Limb (tissue), 2 donors: ENCODE data around the gene ELAPOR2.
"Not testable (repeated sequence)": the region's sequence is repeated elsewhere in the genome, so short reads cannot be mapped to it uniquely, and the experiment has no call there.

Experiments used
- DNase-seq, 2 donors: peaks; one replicate each; pipeline ENCODE4 v3.0.0-alpha.2; 2016; ENCODE audit errors: extremely low spot score in 2 of 2

The ELAPOR2 gene, protein sequence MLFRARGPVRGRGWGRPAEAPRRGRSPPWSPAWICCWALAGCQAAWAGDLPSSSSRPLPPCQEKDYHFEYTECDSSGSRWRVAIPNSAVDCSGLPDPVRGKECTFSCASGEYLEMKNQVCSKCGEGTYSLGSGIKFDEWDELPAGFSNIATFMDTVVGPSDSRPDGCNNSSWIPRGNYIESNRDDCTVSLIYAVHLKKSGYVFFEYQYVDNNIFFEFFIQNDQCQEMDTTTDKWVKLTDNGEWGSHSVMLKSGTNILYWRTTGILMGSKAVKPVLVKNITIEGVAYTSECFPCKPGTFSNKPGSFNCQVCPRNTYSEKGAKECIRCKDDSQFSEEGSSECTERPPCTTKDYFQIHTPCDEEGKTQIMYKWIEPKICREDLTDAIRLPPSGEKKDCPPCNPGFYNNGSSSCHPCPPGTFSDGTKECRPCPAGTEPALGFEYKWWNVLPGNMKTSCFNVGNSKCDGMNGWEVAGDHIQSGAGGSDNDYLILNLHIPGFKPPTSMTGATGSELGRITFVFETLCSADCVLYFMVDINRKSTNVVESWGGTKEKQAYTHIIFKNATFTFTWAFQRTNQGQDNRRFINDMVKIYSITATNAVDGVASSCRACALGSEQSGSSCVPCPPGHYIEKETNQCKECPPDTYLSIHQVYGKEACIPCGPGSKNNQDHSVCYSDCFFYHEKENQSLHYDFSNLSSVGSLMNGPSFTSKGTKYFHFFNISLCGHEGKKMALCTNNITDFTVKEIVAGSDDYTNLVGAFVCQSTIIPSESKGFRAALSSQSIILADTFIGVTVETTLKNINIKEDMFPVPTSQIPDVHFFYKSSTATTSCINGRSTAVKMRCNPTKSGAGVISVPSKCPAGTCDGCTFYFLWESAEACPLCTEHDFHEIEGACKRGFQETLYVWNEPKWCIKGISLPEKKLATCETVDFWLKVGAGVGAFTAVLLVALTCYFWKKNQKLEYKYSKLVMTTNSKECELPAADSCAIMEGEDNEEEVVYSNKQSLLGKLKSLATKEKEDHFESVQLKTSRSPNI

DNA sequence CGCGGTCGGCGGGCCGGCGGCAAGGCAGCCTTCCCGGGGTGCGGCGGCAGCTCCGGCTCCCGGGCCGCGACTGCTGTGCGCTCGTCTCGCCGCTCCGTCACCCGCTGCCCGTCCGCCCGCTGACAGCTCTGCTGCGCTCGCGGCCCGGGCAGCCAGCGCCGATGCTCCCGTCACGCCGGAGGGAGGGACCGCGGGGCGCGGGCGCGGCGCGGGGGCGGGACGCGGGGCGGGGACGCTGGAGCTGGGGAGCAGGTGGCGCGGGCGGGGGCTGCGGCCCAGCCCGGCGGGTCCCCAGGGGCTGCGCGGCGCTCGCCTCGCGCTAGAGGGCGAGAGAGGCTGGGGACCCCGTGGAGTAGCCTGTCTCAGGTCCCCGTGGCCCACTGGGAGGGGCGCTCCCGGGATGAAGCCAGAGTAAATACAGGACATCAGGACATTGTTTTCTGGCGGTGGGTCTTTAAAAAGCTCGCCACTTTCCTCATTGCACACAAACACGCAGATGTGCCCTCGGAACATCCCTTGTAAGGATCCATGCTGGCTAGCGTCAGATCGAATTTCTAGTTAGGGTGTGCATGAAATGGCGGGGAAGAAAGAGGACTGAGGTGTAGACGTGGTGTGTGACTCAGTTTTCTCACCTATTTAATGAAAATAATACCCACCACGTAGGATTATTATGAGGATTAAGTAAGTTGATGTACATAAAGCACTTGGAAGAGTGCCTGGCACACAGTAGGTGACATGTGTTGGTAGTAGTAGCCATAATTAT lies at the start of gene ELAPOR2:
ELAPOR2 (minus strand) TSS at position 130 of the 763 bp plus-strand sequence. CDS start 141 bp downstream, outside the sequence.
- peak; percentile 69 to 89 for DNase-seq

DNA sequence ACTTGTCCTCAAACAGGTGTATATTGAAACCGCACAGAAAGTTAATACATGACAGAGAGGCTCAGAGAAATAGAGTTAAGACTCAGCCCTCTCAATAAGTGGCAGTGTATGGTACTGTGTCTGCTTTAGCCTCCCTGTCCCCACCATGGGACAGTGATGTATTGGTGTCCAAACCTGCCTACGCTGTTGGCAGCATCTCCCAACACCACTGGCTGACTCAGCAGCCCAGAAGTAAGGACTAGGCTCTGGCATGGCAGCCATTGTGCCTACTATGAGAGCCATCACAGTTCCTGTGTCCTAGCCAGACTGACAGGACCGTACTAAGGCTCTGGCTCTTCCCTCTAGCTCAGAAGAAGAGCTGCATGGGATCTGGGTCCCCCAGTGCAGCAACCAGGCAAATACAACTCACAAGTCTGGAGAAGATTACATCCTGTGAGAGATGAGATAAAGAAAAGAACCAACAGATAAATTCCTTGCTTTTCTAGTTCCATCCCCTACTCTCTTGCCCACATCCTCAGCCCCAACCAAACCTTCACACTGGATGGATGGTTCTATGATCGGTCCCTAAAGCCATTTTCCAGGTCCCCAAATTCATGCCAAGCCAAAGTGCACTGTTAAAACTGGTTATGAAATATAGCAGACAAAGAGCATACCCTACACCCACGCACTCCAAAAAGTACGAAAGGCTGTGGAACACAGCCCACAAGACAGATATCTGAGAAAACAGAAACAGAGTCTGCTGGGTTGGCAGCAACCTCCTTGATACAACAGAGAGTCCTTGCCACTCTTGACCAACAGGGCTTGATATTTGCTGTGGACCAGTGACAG lies 48.7 kb upstream of the ELAPOR2 start:
- DNase-seq: no peak

DNA sequence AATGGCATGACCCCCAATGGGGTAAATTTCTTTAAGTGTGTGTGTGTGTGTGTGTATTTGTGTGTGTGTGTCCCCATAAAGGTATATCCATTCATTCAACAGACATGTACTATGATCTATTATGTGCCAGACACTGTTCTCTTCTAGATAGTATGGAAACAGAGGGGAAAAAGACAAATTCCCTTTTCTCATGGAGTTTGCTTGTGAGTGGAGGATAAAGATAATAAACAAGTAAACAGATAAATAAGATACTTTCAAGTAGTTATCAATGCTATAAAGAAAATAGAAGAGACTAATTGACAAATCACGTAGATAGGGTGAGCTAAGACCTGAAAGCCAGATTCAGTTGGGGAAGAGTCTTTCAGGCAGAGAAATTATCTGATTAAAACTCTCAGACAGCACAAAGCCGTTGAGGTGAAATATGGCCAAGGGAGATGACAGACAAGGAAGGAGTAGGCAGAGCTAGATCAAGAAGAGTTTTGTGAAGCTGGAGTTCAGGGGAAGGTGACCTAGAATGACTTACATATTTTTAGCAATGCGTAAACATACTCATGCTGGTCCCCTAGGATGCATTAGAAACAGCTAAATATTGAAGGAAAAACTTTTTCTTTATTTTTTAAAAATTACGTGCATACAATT lies 47.6 kb upstream of the ELAPOR2 start:
- DNase-seq: no peak

DNA sequence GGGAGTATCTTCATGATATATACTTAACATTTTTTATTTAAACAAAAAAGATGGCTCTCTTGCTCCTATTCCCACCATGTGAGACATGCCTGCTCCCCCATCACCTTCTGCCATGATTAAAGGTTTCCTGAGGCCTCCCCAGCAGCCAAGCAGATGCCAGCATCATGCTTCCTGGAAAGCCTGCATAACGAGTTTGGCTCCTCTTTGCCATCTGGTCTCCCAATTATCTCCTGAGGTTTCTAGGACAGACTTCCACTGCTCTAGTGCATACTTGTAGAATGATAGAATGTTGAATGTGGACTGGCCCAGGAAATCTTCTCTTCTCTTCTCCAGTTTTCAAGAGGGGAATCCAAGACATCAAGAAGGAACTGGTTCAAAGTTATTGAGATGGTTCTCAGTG lies 45.9 kb upstream of the ELAPOR2 start:
- DNase-seq: no peak

DNA sequence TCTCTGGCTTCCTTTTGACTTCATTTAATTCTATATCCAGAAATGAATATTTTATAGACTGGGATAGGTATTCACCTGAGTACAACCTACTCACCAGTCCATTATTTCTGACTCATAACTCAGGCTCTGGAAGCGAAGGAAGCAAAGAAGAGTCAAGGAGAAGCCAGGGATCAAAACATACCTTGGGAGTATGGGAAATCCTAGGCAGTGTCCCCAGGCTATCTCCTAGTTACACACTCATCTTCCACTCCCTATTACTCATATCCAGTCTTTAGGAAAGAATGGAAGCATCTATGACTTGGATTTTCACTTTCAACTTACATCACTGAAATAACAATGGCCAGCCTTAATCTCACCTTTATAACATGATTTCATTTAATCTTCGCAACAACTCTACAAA lies 40.9 kb upstream of the ELAPOR2 start:
- no peak for DNase-seq

DNA sequence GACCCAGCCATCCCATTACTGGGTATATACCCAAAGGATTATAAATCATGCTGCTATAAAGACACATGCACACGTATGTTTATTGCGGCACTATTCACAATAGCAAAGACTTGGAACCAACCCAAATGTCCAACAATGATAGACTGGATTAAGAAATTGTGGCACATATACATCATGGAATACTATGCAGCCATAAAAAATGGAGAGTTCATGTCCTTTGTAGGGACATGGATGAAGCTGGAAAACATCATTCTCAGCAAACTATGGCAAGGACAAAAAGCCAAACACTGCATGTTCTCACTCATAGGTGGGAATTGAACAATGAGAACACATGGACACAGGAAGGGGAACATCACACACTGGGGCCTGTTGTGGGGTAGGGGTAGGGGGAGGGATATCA lies 37.9 kb upstream of the ELAPOR2 start:
- DNase-seq: not testable (repeated sequence)

DNA sequence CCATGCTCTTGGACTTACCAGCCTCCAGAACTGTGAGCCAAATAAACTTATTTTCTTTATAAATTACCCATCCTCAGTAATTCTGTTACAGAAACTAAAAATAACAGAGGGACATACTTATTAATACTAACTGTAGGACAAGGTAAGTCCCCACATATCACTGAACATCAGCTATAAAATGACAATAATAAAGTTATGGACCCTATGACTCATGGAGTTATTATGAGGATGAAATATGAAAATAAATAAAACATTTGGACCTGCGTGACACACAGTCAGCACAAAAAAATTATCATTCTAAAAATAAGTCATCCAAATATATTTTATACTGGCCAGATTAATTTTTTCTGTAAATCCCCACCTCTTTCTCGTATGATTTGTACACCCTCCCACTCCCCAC lies 34.9 kb upstream of the ELAPOR2 start:
- no peak for DNase-seq

DNA sequence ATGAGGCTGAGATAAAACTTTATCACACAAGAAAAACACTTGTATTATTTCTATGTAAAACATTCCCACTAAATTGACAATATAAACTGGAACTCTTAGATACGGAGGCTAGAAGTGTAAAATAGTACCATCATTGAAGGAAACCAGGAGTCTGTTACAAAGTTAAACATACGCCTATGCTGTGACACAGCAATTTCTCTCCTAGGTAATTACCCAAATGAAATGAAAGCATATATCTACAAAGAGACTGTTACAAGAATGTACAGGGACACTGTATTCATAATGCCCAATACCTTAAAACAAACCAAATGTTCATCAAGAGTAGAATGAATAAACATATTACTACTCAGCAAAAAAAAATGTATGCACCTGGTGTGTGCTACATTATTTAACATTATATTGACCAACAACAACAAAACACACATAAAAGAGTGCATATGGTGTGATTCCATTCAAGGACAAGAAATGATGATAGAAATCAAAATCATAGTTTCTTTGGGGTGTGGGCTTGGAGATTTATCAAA lies 33.2 kb upstream of the ELAPOR2 start:
- DNase-seq: no peak

DNA sequence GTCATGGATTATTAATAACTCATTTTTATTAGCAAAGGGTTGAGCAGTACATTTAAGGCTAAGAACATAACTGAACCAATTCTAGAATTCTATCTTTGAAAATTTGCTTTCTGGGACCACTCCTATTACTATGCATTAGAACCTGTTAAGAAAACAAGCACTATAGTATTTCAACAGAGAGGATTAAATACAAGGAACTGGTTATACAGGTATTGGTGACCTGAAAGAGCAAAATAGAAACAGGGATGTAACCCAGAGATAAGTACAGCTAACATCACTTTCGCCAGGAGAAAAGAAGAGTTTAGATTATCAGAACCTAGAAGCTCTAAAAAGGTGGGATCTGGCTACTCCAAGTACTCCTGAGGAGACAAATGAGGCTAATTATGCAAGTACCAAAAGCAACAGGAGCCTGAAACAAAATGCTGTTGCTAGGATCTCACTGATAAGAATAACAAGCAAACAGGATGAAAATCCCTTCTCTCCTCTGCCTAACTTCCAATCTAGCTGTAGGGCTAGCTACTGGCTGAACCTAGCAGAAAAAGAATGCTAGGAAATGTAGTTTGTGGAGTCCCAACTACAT lies 32.1 kb upstream of the ELAPOR2 start:
- DNase-seq: no peak

DNA sequence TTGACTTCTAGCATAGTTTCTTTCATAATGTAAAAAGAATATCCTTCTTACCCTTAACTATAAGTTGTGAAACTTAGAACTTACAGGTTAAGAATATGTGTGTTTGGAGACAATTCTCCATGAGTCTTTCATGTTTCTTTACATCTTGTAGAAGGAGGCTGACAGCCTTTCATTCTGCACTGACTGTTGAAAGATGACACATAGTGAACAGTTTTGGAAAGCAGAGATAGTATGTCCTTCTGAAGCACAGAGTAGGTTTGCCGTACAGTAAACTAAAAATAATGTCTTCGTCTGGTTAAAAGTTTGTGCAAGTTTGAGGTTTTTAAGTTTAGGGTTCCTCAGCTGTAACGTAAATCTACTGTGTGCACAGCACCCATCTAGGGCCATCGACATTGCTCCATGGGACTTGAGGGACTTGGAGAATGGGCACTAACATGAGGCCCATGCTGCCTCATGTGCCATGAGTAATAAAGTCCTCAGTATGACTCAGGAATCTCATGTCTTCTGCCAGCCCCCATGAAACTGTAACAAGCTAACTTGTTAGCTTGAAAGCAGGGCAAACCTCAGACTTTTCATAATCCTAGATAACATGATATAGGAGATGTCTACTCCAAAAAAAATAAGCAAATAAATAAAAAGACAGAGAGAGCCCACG lies 24.5 kb upstream of the ELAPOR2 start:
- DNase-seq: no peak

DNA sequence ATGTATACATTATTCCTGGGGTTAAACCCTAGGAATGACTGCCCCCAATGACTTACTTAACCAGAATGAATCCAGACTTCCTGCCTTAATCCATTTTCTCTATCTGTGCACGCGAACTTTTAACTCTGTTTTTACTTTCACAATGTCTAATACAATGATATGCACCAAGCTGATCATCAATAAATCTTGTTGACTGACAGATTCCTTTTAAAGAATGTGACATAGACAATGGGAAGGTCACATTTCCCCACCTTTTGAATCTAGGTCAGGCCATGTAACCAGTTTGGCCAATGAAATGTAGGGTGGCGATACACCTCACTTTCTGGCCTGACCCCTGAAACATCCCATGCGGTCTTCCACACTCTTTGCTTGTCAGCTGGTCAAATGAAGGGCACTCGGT lies 23.2 kb upstream of the ELAPOR2 start:
- no peak for DNase-seq

DNA sequence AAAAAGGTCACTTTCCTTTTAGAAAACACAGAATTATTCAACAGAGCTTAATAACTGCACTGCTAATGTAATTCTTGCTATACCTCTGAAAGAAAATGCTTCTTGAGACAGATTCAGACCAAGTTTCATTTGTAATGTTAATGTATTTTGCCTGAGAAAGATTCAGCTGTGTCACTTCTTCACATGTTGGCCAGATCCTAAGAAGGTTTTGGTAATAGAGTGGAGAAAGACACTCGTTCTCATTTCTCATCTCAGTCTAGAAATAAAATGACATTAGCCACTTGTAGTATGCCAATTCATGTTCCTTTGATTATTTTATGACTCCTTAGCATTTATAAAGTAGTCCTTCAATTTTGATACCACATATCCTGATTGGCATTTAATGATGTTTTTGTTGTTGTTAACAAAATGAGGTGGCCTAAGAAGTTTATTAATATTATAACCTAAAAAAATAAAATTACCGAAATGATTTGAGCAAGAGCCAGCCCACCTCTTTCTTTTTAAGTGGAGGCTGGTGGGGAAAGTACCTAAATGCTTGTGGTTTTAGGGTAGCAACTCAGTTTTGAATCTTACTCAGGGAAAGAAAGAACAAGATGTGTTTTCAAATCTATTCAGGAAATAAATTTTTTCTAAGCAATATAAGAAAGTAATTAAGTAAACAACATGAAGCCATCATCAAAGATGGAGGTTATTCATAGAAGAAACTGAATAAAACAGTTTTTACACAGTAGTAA lies 16.4 kb upstream of the ELAPOR2 start:
- no peak for DNase-seq

DNA sequence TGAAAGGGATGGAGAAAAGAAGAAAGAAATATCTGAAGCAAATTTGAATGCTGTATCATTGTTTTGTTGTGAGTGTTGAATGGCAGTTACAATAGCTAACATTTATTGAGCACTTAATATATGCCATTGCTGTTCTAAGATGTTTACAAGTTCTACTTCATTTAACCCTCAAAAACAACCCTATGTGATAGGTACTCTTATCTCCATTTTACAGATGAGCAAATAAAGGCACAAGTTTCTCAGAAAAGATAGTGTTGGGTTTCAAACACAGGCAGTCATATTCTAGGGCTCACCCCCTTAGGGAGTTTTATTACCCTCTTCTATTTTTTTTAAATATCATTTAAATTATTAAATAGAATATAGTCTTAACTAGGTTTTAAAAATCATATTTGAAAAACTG lies 8.3 kb upstream of the ELAPOR2 start:
- no peak for DNase-seq

DNA sequence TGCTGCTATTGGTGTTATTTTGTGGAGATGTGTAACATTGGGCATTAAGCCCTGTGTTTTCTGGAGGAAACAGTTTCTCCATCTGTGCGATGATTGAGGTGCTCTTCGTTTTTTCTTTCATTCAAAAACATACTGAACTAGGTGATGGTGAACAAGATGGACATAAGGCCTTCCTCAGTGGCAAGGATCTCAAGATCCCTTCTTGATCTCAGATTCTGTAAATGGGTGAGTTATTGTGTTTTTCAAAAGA lies 759 bp upstream of the ELAPOR2 start:
- DNase-seq: no peak

DNA sequence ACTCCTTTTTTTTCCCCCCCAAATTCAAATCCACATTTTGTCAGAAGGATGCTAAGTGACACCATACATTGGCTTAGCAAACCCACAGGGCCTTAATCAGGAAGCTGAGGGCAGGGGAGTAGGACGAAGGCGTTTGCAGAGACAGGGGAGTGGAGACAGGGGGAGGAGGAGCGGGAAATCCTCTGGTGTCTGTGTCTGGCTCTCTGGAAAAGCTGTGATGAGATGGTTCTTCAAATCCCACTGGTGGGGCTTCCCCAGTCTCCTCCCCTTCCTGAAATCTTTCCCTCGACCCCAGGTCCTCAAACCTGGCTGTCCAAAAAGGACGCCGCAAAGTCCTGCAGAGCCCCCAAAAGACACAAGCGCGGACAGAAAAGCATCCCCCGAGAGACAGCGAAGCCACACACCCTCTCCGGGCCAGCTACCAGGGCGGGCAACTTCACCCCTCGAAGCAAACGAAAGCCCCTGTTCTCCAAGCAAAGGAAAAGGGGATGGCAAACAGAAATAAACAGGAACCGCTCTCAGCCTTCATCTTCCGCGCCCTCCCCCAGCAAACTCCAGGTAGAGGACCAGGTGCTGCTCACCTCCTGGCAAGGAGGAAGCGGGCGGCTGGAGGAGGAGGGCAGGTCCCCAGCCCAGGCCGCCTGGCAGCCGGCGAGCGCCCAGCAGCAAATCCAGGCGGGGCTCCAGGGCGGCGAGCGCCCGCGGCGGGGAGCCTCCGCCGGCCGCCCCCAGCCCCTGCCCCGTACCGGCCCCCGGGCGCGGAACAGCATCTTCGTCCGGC lies 520 bp downstream of the ELAPOR2 start:
- DNase-seq: no peak

DNA sequence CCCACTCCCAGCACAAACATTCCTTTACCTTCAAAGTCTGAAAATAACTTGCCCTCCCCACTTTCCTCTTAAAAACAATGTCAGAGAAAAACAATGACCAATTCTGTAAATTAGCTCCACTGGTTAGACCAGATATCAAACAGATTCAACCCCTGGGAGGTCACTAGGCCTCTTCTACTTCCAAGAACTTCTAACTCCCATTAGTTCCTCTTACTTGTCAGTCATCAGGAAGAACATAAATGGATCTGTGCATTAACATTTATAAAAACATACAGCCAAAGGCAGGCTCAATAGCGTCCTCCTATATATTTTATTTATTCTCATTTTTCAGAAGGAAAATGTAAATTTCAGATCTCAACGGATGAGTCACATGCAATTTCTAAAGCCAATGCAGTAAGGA lies 2.2 kb downstream of the ELAPOR2 start:
- no peak for DNase-seq

DNA sequence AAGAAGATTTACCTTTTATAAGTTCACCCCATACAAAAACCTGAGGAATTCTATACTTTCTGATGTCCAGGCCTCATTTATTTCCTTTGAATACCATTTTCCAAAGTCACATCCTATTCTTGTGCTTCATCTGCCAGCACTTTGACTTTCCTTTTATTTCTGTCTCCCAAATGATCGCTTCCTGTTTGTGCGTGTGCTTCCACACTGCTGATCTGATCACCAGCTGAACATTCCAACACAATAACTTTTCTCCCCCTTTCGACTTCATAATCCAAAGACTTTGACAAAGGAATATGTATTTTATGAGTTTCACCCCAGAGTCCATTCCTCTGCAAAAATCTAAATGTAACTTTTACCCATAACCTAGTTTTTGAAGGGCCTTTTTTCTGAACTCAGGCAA lies 3.1 kb downstream of the ELAPOR2 start:
- DNase-seq: no peak

DNA sequence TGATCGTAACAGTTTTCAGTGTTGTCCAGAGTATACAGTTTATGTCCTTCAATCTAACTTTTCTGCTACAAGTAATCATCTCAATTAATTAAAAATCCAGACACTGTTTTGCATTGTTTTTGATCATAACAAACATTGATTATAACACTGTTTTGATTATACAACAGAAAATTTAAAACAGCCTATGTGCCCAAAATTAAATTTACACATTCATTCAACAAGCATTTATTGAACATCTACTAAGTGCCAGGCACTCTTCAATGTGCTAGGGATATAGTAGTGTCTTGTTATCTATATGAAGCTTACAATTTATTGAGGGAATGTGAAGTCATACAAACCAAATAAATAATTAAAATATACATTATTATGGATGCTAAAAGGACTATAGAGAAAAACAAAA lies 10.6 kb downstream of the ELAPOR2 start:
- DNase-seq: no peak
